GM12878 (cell line): ENCODE data around the gene GGA2. TPM values are rescaled to one million over a fixed set of nuclear protein-coding genes. Genes with fewer than 3 reads are reported as not detected.
A peak's percentile ranks its signal among the peaks of the same experiment; 100 is the strongest.

Source experiments
- ATAC-seq: fragments of 200-7000 bp; cut with Tn5 transposase; 3 replicates; pipeline ENCODE4 v1.9.1; 2020; ENCODE audit warnings: mild to moderate bottlenecking, moderate library complexity
- BruUV-seq: library from RNA; stranded (reverse); fragments of 400-500 nt; replicated peaks from 2 replicates; lab custom pipeline; 2021; lab: Mats Ljungman, UMichigan
- CTCF ChIA-PET: fragments of 300-600 bp; sonication (Branson Sonifier 250); formaldehyde crosslinking; extraction: SDS; loops from one replicate; lab custom pipeline; 2021; ENCODE audit warnings: inconsistent platforms; lab: Yijun Ruan, JAX
- POLR2A ChIA-PET: fragments of 350-600 bp; formaldehyde crosslinking; extraction: SDS; loops from one replicate; lab custom pipeline; 2021; ENCODE audit warnings: inconsistent platforms; lab: Charles Lee
- RAD21 ChIA-PET: fragments of 300-600 bp; sonication (Branson Sonifier 250); formaldehyde crosslinking; loops from one replicate; lab custom pipeline; 2023; ENCODE audit warnings: antibody characterized with exemption; ENCODE audit not compliant: unreplicated experiment; lab: Charles Lee
- SMC1A ChIA-PET: fragments of 300-600 bp; sonication (Branson Sonifier 250); formaldehyde crosslinking; loops from one replicate; lab custom pipeline; 2023; ENCODE audit not compliant: unreplicated experiment, uncharacterized antibody; lab: Charles Lee
- DNase-seq: peaks from one replicate; pipeline ENCODE4 v3.0.0-alpha.2; 2011; ENCODE audit warnings: low read depth, low spot score
- FAIRE-seq: peaks from 3 replicates; lab custom pipeline; 2011; peaks lifted over from hg19 to GRCh38; lab: Jason Lieb, UNC
- H2AFZ ChIP-seq: 2 replicates; pipeline ENCODE4 v1.6.0; 2011; ENCODE audit warnings: low read depth, low read length, control low read depth; ENCODE audit not compliant: control insufficient read depth
- H3K27ac ChIP-seq: 2 replicates; pipeline ENCODE4 v1.5.1; 2011; ENCODE audit warnings: control low read depth; ENCODE audit not compliant: control insufficient read depth, insufficient read depth
- H3K27me3 ChIP-seq, 2 experiments: replicated peaks in 1 of 2; 2 replicates each; pipeline versions ENCODE4 v1.6.0 to v1.6.1; 2011; ENCODE audit warnings: low read length in 1 of 2; ENCODE audit not compliant: control insufficient read depth in 2 of 2, insufficient read depth in 2 of 2
- H3K36me3 ChIP-seq, 2 experiments: 2 replicates each; pipeline ENCODE4 v1.5.1; 2011; ENCODE audit warnings: low read length in 1 of 2; ENCODE audit not compliant: control insufficient read depth in 2 of 2, insufficient read depth in 2 of 2
- H3K4me1 ChIP-seq: 2 replicates; pipeline ENCODE4 v1.6.1; 2011; ENCODE audit warnings: mild to moderate bottlenecking, low read length, moderate library complexity, mixed read lengths; ENCODE audit not compliant: control insufficient read depth, insufficient read depth
- H3K4me2 ChIP-seq: 2 replicates; pipeline ENCODE4 v1.6.0; 2011; ENCODE audit warnings: control low read depth; ENCODE audit not compliant: control insufficient read depth, insufficient read depth
- H3K4me3 ChIP-seq: fragments of 200-600 bp; sonication (generic); 2 replicates; pipeline ENCODE4 v1.5.1; 2016
- H3K79me2 ChIP-seq: 2 replicates; pipeline ENCODE4 v1.6.0; 2011; ENCODE audit warnings: low read length; ENCODE audit not compliant: control insufficient read depth, insufficient read depth
- H3K9ac ChIP-seq: 2 replicates; pipeline ENCODE4 v1.8.0; 2011; ENCODE audit warnings: low read length, control low read depth, mixed read lengths; ENCODE audit not compliant: control insufficient read depth, insufficient read depth
- H3K9me3 ChIP-seq: replicated peaks from 3 replicates; pipeline ENCODE4 v1.5.1; 2011; ENCODE audit warnings: mild to moderate bottlenecking, low read length; ENCODE audit not compliant: control insufficient read depth, insufficient read depth
- H4K20me1 ChIP-seq: 2 replicates; pipeline ENCODE4 v1.6.0; 2011; ENCODE audit not compliant: control insufficient read depth, insufficient read depth
- BRCA1 ChIP-seq: IDR thresholded peaks from 2 replicates; pipeline ENCODE4 v1.6.1; 2011; ENCODE audit warnings: low read depth, low read length, improper control_type of control experiment
- EP300 ChIP-seq, 2 experiments: fragments of 150-350 bp in 1 of 2; IDR thresholded peaks; 2 replicates each; pipeline ENCODE4 v1.6.1; 2011 to 2012; ENCODE audit warnings: low read depth in 2 of 2, low read length in 2 of 2, borderline replicate concordance in 1 of 2, improper control_type of control experiment in 1 of 2, inconsistent platforms in 1 of 2; ENCODE audit not compliant: control insufficient read depth in 1 of 2
- IKZF1 ChIP-seq: fragments of 450-650 bp; conservative IDR thresholded peaks from 2 replicates; pipeline ENCODE4 v1.6.1; 2017; ENCODE audit warnings: antibody characterized with exemption, mild to moderate bottlenecking
- IKZF2 ChIP-seq, 2 experiments: fragments of 450-650 bp; IDR thresholded peaks; 2 replicates each; pipeline ENCODE4 v1.6.1; 2017; ENCODE audit warnings: mild to moderate bottlenecking in 2 of 2, moderate library complexity in 2 of 2
- PAX8 ChIP-seq: fragments of 450-650 bp; IDR thresholded peaks from 2 replicates; pipeline ENCODE4 v1.6.1; 2017; ENCODE audit warnings: mild to moderate bottlenecking, moderate library complexity
- STAT1 ChIP-seq: fragments of 450-650 bp; conservative IDR thresholded peaks from 2 replicates; pipeline ENCODE4 v1.6.1; 2014; ENCODE audit warnings: antibody characterized with exemption, mild to moderate bottlenecking
- TAF1 ChIP-seq: IDR thresholded peaks from 2 replicates; pipeline ENCODE4 v1.6.1; 2011; ENCODE audit warnings: mild to moderate bottlenecking, low read depth, low read length, borderline replicate concordance
- TARDBP ChIP-seq: IDR thresholded peaks from 2 replicates; pipeline ENCODE4 v1.6.1; 2016; ENCODE audit warnings: borderline replicate concordance
- WRNIP1 ChIP-seq: IDR thresholded peaks from 2 replicates; pipeline ENCODE4 v1.6.1; 2011; ENCODE audit warnings: low read depth, low read length, improper control_type of control experiment, borderline replicate concordance
- ZNF207 ChIP-seq: fragments of 450-650 bp; IDR thresholded peaks from 2 replicates; pipeline ENCODE4 v1.6.1; 2014; ENCODE audit warnings: antibody characterized with exemption, mild to moderate bottlenecking, borderline replicate concordance
- WGBS: methylation state at CpG from one replicate; pipeline ENCODE4 v1.1.6; 2016; ENCODE audit warnings: low lambda C conversion rate; ENCODE audit not compliant: insufficient replicate concordance, insufficient coverage; ENCODE audit errors: missing lambda C conversion rate; 5-methylcytosine and 5-hydroxymethylcytosine counted together
- in situ Hi-C: fragments of 300-500 bp; cut with MboI; formaldehyde crosslinking; loops from 9 replicates; pipeline ENCODE4 v1.14.3; 2018; ENCODE audit warnings: mixed read lengths
- intact Hi-C: fragments of 100-400 bp; cut with micrococcal nuclease; formaldehyde crosslinking; loops from one replicate; pipeline ENCODE4 v1.14.2; 2022; ENCODE audit not compliant: unreplicated experiment
- polyA plus RNA-seq, 11 experiments: library from polyadenylated mRNA; depleted of rRNA in 4 of 11; unstranded in 6 of 11; stranded (reverse) in 5 of 11; fragments of >200 nt; fragmentation: Nextera tagmentation in 4 of 11; fragmentation: Illumina TruSeq in 1 of 11; extraction: Ambion mirVana in 4 of 11; extraction: Trizol in 1 of 11; gene quantifications; 1 replicate in 1 of 11; 2 replicates in 10 of 11; pipeline versions ENCODE4 v1.2.1 to v1.2.3, GENCODE V29; 2011 to 2016; ENCODE audit warnings: inconsistent platforms in 2 of 11, missing spikeins in 2 of 11, low read depth in 1 of 11
- total RNA-seq, 4 experiments: library from RNA; depleted of rRNA in 3 of 4; stranded (reverse); fragments of >200 nt in 3 of 4; fragmentation: Illumina TruSeq in 1 of 4; extraction: Trizol in 1 of 4; gene quantifications; 2 replicates each; pipeline versions ENCODE4 v1.2.1 to v1.2.3, GENCODE V29; 2013 to 2021
- TF ChIP-seq, protein P1 (sequence below): fragments of 450-650 bp; IDR thresholded peaks from 2 replicates; pipeline ENCODE4 v1.6.1; 2017; ENCODE audit warnings: mild to moderate bottlenecking, low read depth, inconsistent platforms; ENCODE audit not compliant: poor library complexity, severe bottlenecking
- TF ChIP-seq, protein P2 (sequence below): fragments of 450-650 bp; IDR thresholded peaks from 2 replicates; pipeline ENCODE4 v1.6.1; 2018; ENCODE audit warnings: mild to moderate bottlenecking, low read depth, moderate library complexity; ENCODE audit not compliant: partially characterized antibody
- TF ChIP-seq, protein P3 (sequence below): fragments of 450-650 bp; IDR thresholded peaks from 2 replicates; pipeline ENCODE4 v1.6.1; 2017; ENCODE audit warnings: low read depth, mild to moderate bottlenecking, moderate library complexity

GGA2 gene
- total and polyA plus RNA-seq, 10 of the 15 experiments (the other 5 are each of a cell fraction or from before 2014, with no cell fraction given) = 14.1 to 153 (median 86.6) TPM

DNA sequence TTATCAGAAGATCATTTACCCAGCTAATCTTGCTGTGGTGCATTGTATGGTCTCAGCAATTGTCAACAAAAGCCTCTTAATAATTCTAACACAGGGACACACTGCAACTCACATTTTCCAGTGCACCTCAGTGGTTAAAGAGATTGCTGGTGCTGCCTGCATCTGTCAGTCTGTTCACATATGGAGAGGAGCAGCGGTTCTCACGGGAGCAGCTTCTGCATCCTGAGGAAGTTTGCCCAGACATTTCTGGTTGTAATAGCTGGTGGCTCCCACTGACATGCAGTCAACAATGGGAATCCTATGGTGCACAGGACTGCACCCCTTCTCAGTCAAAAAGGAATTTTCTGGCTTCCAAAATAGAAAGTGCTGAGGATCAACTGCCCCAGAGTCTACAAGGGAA is 7.8 kb downstream of the GGA2 start:
- Histone ChIP-seq H3K79me2 (peaks cover 98% of the 10 kb centered on the region), H3K36me3 (peaks cover 9 to 12% of the 10 kb centered on the region in 2 experiments), H3K9ac (no peak overlapping the region), H3K4me3 (no peak overlapping the region), H2AFZ (no peak overlapping the region), H3K4me1 (peaks cover 48% of the 10 kb centered on the region), H3K4me2 (no peak overlapping the region), H3K27me3 (no peaks in the 10 kb centered on the region), H3K27ac (no peak overlapping the region), H4K20me1 (peaks cover 22% of the 10 kb centered on the region), H3K9me3 (no peaks in the 10 kb centered on the region)
- intact Hi-C loops = loop anchor here (5.0 kb wide), 1 partner anchor 35 kb away; no protein-coding TSS in a partner anchor
- FAIRE-seq = no peak
- ChIA-PET RAD21 (no interaction called here), POLR2A (interaction anchor here (0.6 kb wide), 1 partner anchor 1861 kb away, joined by 4 read pairs; no protein-coding TSS in a partner anchor), CTCF (interaction anchor here (1.5 kb wide), 1 partner anchor 51 kb away, joined by 3 read pairs; no protein-coding TSS in a partner anchor), SMC1A (interaction anchor here (1.5 to 7.9 kb wide), 2 partner anchors 16 to 68 kb away, joined by 4 to 61 read pairs; no protein-coding TSS in a partner anchor)
- TF ChIP-seq IKZF2 (IDR thresholded peaks at IDR 0.05) (no peak), STAT1 (no peak), PAX8 (no peak), EP300 (IDR thresholded peaks at IDR 0.05; ENCODE audit: borderline replicate concordance in 1 of 2, control insufficient read depth in 1 of 2, low read depth in 2 of 2, low read length in 2 of 2) (no peak), WRNIP1 (no peak), TARDBP (no peak), ZNF207 (no peak), IKZF1 (no peak), TAF1 (no peak), BRCA1 (no peak)
- TF ChIP-seq, protein P1, sequence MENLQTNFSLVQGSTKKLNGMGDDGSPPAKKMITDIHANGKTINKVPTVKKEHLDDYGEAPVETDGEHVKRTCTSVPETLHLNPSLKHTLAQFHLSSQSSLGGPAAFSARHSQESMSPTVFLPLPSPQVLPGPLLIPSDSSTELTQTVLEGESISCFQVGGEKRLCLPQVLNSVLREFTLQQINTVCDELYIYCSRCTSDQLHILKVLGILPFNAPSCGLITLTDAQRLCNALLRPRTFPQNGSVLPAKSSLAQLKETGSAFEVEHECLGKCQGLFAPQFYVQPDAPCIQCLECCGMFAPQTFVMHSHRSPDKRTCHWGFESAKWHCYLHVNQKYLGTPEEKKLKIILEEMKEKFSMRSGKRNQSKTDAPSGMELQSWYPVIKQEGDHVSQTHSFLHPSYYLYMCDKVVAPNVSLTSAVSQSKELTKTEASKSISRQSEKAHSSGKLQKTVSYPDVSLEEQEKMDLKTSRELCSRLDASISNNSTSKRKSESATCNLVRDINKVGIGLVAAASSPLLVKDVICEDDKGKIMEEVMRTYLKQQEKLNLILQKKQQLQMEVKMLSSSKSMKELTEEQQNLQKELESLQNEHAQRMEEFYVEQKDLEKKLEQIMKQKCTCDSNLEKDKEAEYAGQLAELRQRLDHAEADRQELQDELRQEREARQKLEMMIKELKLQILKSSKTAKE = no peak
- TF ChIP-seq, protein P2, sequence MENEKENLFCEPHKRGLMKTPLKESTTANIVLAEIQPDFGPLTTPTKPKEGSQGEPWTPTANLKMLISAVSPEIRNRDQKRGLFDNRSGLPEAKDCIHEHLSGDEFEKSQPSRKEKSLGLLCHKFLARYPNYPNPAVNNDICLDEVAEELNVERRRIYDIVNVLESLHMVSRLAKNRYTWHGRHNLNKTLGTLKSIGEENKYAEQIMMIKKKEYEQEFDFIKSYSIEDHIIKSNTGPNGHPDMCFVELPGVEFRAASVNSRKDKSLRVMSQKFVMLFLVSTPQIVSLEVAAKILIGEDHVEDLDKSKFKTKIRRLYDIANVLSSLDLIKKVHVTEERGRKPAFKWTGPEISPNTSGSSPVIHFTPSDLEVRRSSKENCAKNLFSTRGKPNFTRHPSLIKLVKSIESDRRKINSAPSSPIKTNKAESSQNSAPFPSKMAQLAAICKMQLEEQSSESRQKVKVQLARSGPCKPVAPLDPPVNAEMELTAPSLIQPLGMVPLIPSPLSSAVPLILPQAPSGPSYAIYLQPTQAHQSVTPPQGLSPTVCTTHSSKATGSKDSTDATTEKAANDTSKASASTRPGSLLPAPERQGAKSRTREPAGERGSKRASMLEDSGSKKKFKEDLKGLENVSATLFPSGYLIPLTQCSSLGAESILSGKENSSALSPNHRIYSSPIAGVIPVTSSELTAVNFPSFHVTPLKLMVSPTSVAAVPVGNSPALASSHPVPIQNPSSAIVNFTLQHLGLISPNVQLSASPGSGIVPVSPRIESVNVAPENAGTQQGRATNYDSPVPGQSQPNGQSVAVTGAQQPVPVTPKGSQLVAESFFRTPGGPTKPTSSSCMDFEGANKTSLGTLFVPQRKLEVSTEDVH = no peak
- TF ChIP-seq, protein P3, sequence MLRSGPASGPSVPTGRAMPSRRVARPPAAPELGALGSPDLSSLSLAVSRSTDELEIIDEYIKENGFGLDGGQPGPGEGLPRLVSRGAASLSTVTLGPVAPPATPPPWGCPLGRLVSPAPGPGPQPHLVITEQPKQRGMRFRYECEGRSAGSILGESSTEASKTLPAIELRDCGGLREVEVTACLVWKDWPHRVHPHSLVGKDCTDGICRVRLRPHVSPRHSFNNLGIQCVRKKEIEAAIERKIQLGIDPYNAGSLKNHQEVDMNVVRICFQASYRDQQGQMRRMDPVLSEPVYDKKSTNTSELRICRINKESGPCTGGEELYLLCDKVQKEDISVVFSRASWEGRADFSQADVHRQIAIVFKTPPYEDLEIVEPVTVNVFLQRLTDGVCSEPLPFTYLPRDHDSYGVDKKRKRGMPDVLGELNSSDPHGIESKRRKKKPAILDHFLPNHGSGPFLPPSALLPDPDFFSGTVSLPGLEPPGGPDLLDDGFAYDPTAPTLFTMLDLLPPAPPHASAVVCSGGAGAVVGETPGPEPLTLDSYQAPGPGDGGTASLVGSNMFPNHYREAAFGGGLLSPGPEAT = no peak
- in situ Hi-C loops = loop anchor here (10.0 kb wide), 1 partner anchor 342 kb away; no protein-coding TSS in a partner anchor
- TSS peak; percentile 13 for BruUV-seq
- 92% methylated on average over 2 of the region's 2 CpGs for WGBS
- no peak for DNase-seq
- ATAC-seq = no peak
